HepG2 (cell line): ENCODE results near the gene IFNLR1. TPM values are rescaled to one million over a fixed set of nuclear protein-coding genes. Genes with fewer than 3 reads are reported as not detected.
A peak's percentile ranks its signal among the peaks of the same experiment; 100 is the strongest.

Source experiments
- ARID2 ChIP-seq: sonication (generic); formaldehyde crosslinking; IDR thresholded peaks from 2 replicates; pipeline ENCODE4 v1.8.1; 2022; ENCODE audit warnings: mild to moderate bottlenecking, missing genetic modification reagents, borderline replicate concordance
- ATF4 ChIP-seq, 2 experiments: fragments of 450-650 bp in 1 of 2; sonication (generic) in 1 of 2; formaldehyde crosslinking; IDR thresholded peaks; 2 replicates each; pipeline versions ENCODE4 v1.5.0 to v1.8.0; 2020 to 2022; ENCODE audit warnings: mild to moderate bottlenecking in 1 of 2, missing genetic modification reagents in 1 of 2
- HNF4A ChIP-seq: sonication (generic); formaldehyde crosslinking; IDR thresholded peaks from 2 replicates; pipeline ENCODE4 v1.4.0; 2020; ENCODE audit warnings: missing genetic modification reagents
- KAT2B ChIP-seq: fragments of 150-350 bp; IDR thresholded peaks from 2 replicates; pipeline ENCODE4 v1.6.1; 2014; ENCODE audit warnings: low read depth, low read length, borderline replicate concordance
- MATR3 ChIP-seq: sonication (generic); formaldehyde crosslinking; IDR thresholded peaks from 2 replicates; pipeline ENCODE4 v1.4.0; 2020; ENCODE audit warnings: missing genetic modification reagents
- NCOA5 ChIP-seq: sonication (generic); formaldehyde crosslinking; IDR thresholded peaks from 2 replicates; pipeline ENCODE4 v1.4.0; 2020; ENCODE audit warnings: missing genetic modification reagents
- NR2F6 ChIP-seq, 2 experiments: IDR thresholded peaks; 2 replicates each; pipeline ENCODE4 v1.6.1; 2016; ENCODE audit warnings: antibody characterized with exemption in 1 of 2, mild to moderate bottlenecking in 1 of 2
- PHF20 ChIP-seq: sonication (generic); formaldehyde crosslinking; IDR thresholded peaks from 2 replicates; pipeline ENCODE4 v1.5.0; 2020; ENCODE audit warnings: mild to moderate bottlenecking, missing genetic modification reagents
- ZBTB26 ChIP-seq: IDR thresholded peaks from 2 replicates; pipeline ENCODE4 v1.6.1; 2016; ENCODE audit warnings: missing compliant biosample characterization, missing genetic modification reagents, borderline replicate concordance
- ZNF251 ChIP-seq: sonication (generic); formaldehyde crosslinking; IDR thresholded peaks from 2 replicates; pipeline ENCODE4 v1.9.0; 2021; ENCODE audit warnings: mild to moderate bottlenecking, missing genetic modification reagents
- ZNF382 ChIP-seq: sonication (generic); formaldehyde crosslinking; IDR thresholded peaks from 2 replicates; pipeline ENCODE4 v1.5.0; 2020; ENCODE audit warnings: missing genetic modification reagents, mild to moderate bottlenecking, borderline replicate concordance
- ZNF570 ChIP-seq: sonication (generic); formaldehyde crosslinking; IDR thresholded peaks from 2 replicates; pipeline ENCODE4 v1.4.0; 2020; ENCODE audit warnings: mild to moderate bottlenecking, missing genetic modification reagents, borderline replicate concordance
- ZNF577 ChIP-seq: sonication (generic); formaldehyde crosslinking; IDR thresholded peaks from 2 replicates; pipeline ENCODE4 v1.4.0; 2020; ENCODE audit warnings: mild to moderate bottlenecking, low read depth, missing genetic modification reagents, borderline replicate concordance
- ZNF644 ChIP-seq: IDR thresholded peaks from 2 replicates; pipeline ENCODE4 v1.6.1; 2016; ENCODE audit warnings: low read depth
- ZNF816 ChIP-seq: sonication (generic); formaldehyde crosslinking; IDR thresholded peaks from 2 replicates; pipeline ENCODE4 v1.8.0; 2022; ENCODE audit warnings: missing genetic modification reagents, mild to moderate bottlenecking, borderline replicate concordance
- ZSCAN29 ChIP-seq: sonication (generic); formaldehyde crosslinking; conservative IDR thresholded peaks from 2 replicates; pipeline ENCODE4 v1.4.0; 2020; ENCODE audit warnings: mild to moderate bottlenecking, missing genetic modification reagents
- polyA plus RNA-seq, 8 experiments: library from polyadenylated mRNA; depleted of rRNA in 3 of 8; stranded (reverse) in 7 of 8; unstranded in 1 of 8; fragments of >200 nt; fragmentation: Illumina TruSeq in 4 of 8; extraction: Trizol in 4 of 8; gene quantifications; 2 replicates each; pipeline versions ENCODE4 v1.2.1 to v1.2.3, GENCODE V29; 2011 to 2016; ENCODE audit warnings: low read depth in 4 of 8, missing spikeins in 1 of 8, mixed read lengths in 1 of 8; ENCODE audit not compliant: insufficient read depth in 1 of 8
- total RNA-seq, 5 experiments: library from RNA; depleted of rRNA; stranded (reverse); fragments of >200 nt; fragmentation: Illumina TruSeq; extraction: Trizol; gene quantifications; 2 replicates each; pipeline ENCODE4 v1.2.3, GENCODE V29; 2016; ENCODE audit warnings: low read depth in 1 of 5
- TF ChIP-seq, protein P1 (sequence below): sonication (generic); formaldehyde crosslinking; IDR thresholded peaks from 2 replicates; pipeline ENCODE4 v1.5.0; 2020; ENCODE audit warnings: mild to moderate bottlenecking, missing genetic modification reagents, moderate library complexity
- TF ChIP-seq, protein P2 (sequence below): sonication (generic); formaldehyde crosslinking; IDR thresholded peaks from 2 replicates; pipeline ENCODE4 v1.8.0; 2022; ENCODE audit warnings: low read depth, missing genetic modification reagents
- TF ChIP-seq, protein P3 (sequence below): sonication (generic); formaldehyde crosslinking; IDR thresholded peaks from 2 replicates; pipeline ENCODE4 v1.8.0; 2022; ENCODE audit warnings: missing genetic modification reagents, mild to moderate bottlenecking, moderate library complexity, borderline replicate concordance
- TF ChIP-seq, protein P4 (sequence below): sonication (generic); formaldehyde crosslinking; IDR thresholded peaks from 2 replicates; pipeline ENCODE4 v1.8.0; 2022; ENCODE audit warnings: mild to moderate bottlenecking, missing genetic modification reagents, moderate library complexity

Gene IFNLR1
- total and polyA plus RNA-seq, 2 of the 13 experiments (the other 11 are each of a cell fraction or from before 2014, with no cell fraction given), result 3.8 to 8.5 TPM

GRCh38 chr1:24165500-24165899 is 21.6 kb downstream of the IFNLR1 start (continued):
- TF ChIP-seq, protein P1, sequence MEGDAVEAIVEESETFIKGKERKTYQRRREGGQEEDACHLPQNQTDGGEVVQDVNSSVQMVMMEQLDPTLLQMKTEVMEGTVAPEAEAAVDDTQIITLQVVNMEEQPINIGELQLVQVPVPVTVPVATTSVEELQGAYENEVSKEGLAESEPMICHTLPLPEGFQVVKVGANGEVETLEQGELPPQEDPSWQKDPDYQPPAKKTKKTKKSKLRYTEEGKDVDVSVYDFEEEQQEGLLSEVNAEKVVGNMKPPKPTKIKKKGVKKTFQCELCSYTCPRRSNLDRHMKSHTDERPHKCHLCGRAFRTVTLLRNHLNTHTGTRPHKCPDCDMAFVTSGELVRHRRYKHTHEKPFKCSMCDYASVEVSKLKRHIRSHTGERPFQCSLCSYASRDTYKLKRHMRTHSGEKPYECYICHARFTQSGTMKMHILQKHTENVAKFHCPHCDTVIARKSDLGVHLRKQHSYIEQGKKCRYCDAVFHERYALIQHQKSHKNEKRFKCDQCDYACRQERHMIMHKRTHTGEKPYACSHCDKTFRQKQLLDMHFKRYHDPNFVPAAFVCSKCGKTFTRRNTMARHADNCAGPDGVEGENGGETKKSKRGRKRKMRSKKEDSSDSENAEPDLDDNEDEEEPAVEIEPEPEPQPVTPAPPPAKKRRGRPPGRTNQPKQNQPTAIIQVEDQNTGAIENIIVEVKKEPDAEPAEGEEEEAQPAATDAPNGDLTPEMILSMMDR (CRISPR knock-in tag), result no peak
- TF ChIP-seq ZBTB26 (CRISPR knock-in tag), result no peak
- TF ChIP-seq ZSCAN29 (CRISPR knock-in tag), result no peak
- no peak for TF ChIP-seq ZNF251 (CRISPR knock-in tag)
- TF ChIP-seq ZNF570 (CRISPR knock-in tag), result no peak
- TF ChIP-seq HNF4A (CRISPR knock-in tag), result 0 out of 2 replicates have a peak, but pooled peaks have one; percentile 21
- no peak for TF ChIP-seq ZNF577 (CRISPR knock-in tag)
- TF ChIP-seq NCOA5, result no peak
- TF ChIP-seq, protein P2, sequence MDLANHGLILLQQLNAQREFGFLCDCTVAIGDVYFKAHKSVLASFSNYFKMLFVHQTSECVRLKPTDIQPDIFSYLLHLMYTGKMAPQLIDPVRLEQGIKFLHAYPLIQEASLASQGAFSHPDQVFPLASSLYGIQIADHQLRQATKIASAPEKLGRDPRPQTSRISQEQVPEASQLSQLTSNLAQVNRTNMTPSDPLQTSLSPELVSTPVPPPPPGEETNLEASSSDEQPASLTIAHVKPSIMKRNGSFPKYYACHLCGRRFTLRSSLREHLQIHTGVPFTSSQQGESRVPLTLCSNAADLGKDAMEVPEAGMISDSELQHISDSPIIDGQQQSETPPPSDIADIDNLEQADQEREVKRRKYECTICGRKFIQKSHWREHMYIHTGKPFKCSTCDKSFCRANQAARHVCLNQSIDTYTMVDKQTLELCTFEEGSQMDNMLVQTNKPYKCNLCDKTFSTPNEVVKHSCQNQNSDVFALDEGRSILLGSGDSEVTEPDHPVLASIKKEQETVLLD, result no peak
- no peak for TF ChIP-seq ZNF644 (CRISPR knock-in tag)
- TF ChIP-seq PHF20 (CRISPR knock-in tag), result no peak
- no peak for TF ChIP-seq MATR3 (CRISPR knock-in tag)
- peak in 1 of 2 experiments; percentile 20; a peak in 1 of 4 replicates for TF ChIP-seq ATF4 (CRISPR knock-in tag; IDR thresholded peaks at IDR 0.05)
- TF ChIP-seq ARID2 (CRISPR knock-in tag), result no peak
- TF ChIP-seq ZNF382 (CRISPR knock-in tag), result no peak
- TF ChIP-seq, protein P3, sequence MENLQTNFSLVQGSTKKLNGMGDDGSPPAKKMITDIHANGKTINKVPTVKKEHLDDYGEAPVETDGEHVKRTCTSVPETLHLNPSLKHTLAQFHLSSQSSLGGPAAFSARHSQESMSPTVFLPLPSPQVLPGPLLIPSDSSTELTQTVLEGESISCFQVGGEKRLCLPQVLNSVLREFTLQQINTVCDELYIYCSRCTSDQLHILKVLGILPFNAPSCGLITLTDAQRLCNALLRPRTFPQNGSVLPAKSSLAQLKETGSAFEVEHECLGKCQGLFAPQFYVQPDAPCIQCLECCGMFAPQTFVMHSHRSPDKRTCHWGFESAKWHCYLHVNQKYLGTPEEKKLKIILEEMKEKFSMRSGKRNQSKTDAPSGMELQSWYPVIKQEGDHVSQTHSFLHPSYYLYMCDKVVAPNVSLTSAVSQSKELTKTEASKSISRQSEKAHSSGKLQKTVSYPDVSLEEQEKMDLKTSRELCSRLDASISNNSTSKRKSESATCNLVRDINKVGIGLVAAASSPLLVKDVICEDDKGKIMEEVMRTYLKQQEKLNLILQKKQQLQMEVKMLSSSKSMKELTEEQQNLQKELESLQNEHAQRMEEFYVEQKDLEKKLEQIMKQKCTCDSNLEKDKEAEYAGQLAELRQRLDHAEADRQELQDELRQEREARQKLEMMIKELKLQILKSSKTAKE, result no peak
- TF ChIP-seq, protein P4, sequence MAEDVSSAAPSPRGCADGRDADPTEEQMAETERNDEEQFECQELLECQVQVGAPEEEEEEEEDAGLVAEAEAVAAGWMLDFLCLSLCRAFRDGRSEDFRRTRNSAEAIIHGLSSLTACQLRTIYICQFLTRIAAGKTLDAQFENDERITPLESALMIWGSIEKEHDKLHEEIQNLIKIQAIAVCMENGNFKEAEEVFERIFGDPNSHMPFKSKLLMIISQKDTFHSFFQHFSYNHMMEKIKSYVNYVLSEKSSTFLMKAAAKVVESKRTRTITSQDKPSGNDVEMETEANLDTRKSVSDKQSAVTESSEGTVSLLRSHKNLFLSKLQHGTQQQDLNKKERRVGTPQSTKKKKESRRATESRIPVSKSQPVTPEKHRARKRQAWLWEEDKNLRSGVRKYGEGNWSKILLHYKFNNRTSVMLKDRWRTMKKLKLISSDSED (CRISPR knock-in tag), result no peak
- no peak for TF ChIP-seq ZNF816 (CRISPR knock-in tag)
- no peak for TF ChIP-seq KAT2B
- no peak for TF ChIP-seq NR2F6 (IDR thresholded peaks at IDR 0.05)
- TF ChIP-seq NR2F6 (CRISPR knock-in tag; IDR thresholded peaks at IDR 0.05), result 0 out of 2 replicates have a peak, but pooled peaks have one; percentile 13
